GM19397 (cell line): ENCODE data around the gene LSAMP.

Experiments used
- ATAC-seq: cut with Tn5 transposase; IDR thresholded peaks from one replicate; pipeline ENCODE4 v1.9.1; 2021; ENCODE audit warnings: mild to moderate bottlenecking, moderate library complexity; ENCODE audit not compliant: unreplicated experiment

LSAMP gene

GRCh38 chr3:116301422-116301821, 143.9 kb downstream of the LSAMP start:
- no peak for ATAC-seq

GRCh38 chr3:116300226-116300625, 145.1 kb downstream of the LSAMP start:
- ATAC-seq: no peak

GRCh38 chr3:116299646-116300081, 145.6 kb downstream of the LSAMP start:
- ATAC-seq: peak; percentile 60

- no peak for ATAC-seq
Observed at GRCh38 chr3:116298151-116298550, 147.1 kb downstream of the LSAMP start.

- no peak for ATAC-seq
Observed at GRCh38 chr3:116291141-116291540, 154.1 kb downstream of the LSAMP start.

- ATAC-seq: no peak
Observed at GRCh38 chr3:116288485-116288884, 156.8 kb downstream of the LSAMP start.

GRCh38 chr3:116285781-116286421, 159.4 kb downstream of the LSAMP start:
- no peak for ATAC-seq

- ATAC-seq: no peak
Observed at GRCh38 chr3:116281313-116282143, 163.8 kb downstream of the LSAMP start.

GRCh38 chr3:116280130-116280740, 165.1 kb downstream of the LSAMP start:
- ATAC-seq: no peak

GRCh38 chr3:116276675-116277074, 168.6 kb downstream of the LSAMP start:
- ATAC-seq: no peak

- no peak for ATAC-seq
Observed at GRCh38 chr3:116270056-116270455, 175.2 kb downstream of the LSAMP start.

GRCh38 chr3:116267116-116267515, 178.2 kb downstream of the LSAMP start:
- ATAC-seq: no peak

GRCh38 chr3:116265976-116266584, 179.2 kb downstream of the LSAMP start:
- ATAC-seq: no peak

- no peak for ATAC-seq
Observed at GRCh38 chr3:116265320-116265695, 180.0 kb downstream of the LSAMP start.

- no peak for ATAC-seq
Observed at GRCh38 chr3:116264546-116265319, 180.6 kb downstream of the LSAMP start.

- no peak for ATAC-seq
Observed at GRCh38 chr3:116263842-116264545, 181.3 kb downstream of the LSAMP start.

- no peak for ATAC-seq
Observed at GRCh38 chr3:116260491-116260890, 184.8 kb downstream of the LSAMP start.

- ATAC-seq: no peak
Observed at GRCh38 chr3:116259984-116260383, 185.3 kb downstream of the LSAMP start.

- no peak for ATAC-seq
Observed at GRCh38 chr3:116256843-116257485, 188.3 kb downstream of the LSAMP start.

GRCh38 chr3:116254541-116254940, 190.7 kb downstream of the LSAMP start:
- ATAC-seq: no peak
